Activated CD4-positive, alpha-beta T cell treated with anti-CD3 and anti-CD28 coated beads, Interleukin-2, amount 10 ng/mL, durations not matched to agents 7 days and 5 days (primary cell): ENCODE results near the gene BSX. TPM values are rescaled to one million over a fixed set of nuclear protein-coding genes. Genes with fewer than 3 reads are reported as not detected.
A peak's percentile ranks its signal among the peaks of the same experiment; 100 is the strongest.

Experiments
- CTCF ChIA-PET: fragments of 350-600 bp; sonication (Branson Sonifier 250); formaldehyde crosslinking; loops from one replicate; lab custom pipeline; 2021; ENCODE audit warnings: antibody characterized with exemption; lab: Charles Lee
- POLR2A ChIA-PET: fragments of 350-600 bp; sonication (Branson Sonifier 250); formaldehyde crosslinking; loops from one replicate; lab custom pipeline; 2021; ENCODE audit warnings: antibody characterized with exemption; lab: Charles Lee
- DNase-seq: peaks from one replicate; pipeline ENCODE4 v3.0.0-alpha.2; 2020
- H3K27ac Mint-ChIP-seq: one replicate; pipeline ENCODE4 v1.8.0; 2021; ENCODE audit warnings: mild to moderate bottlenecking, moderate library complexity, mixed read lengths
- H3K27me3 Mint-ChIP-seq: one replicate; pipeline ENCODE4 v1.8.0; 2021; ENCODE audit warnings: mixed read lengths
- H3K36me3 Mint-ChIP-seq: one replicate; pipeline ENCODE4 v1.8.0; 2021; ENCODE audit warnings: low read depth, mixed read lengths
- H3K4me1 Mint-ChIP-seq: one replicate; pipeline ENCODE4 v1.8.0; 2021; ENCODE audit warnings: mixed read lengths
- H3K4me3 Mint-ChIP-seq: one replicate; pipeline ENCODE4 v1.8.0; 2021; ENCODE audit warnings: mild to moderate bottlenecking, moderate library complexity, mixed read lengths
- H3K9me3 Mint-ChIP-seq: one replicate; pipeline ENCODE4 v1.8.0; 2021; ENCODE audit warnings: mixed read lengths
- total RNA-seq, 2 experiments: library from RNA; stranded (reverse); gene quantifications; one replicate each; pipeline ENCODE4 v1.2.3, GENCODE V29; 2021

BSX gene
- total RNA-seq, result not detected

- Mint-ChIP-seq H3K9me3 (peaks cover 2% of the 10 kb centered on the region), H3K27me3 (peaks cover 89% of the 10 kb centered on the region), H3K27ac (no peak within 1 kb of the TSS), H3K4me1 (peaks cover 26% of the 10 kb centered on the region), H3K4me3 (no peak within 1 kb of the TSS), H3K36me3 (peaks cover 2% of the 10 kb centered on the region)
- POLR2A ChIA-PET, result no interaction called here
- CTCF ChIA-PET, result interaction anchor here (1.3 kb wide), 1 partner anchor 76 kb away, joined by 3 read pairs; no protein-coding TSS in a partner anchor
- DNase-seq, result peak; percentile 63
Measured at GRCh38 chr11:122981388-122982264, at the start of gene BSX. Gene BSX (minus strand): TSS chr11:122981834. CDS start chr11:122981671, 163 bp downstream.

DNA sequence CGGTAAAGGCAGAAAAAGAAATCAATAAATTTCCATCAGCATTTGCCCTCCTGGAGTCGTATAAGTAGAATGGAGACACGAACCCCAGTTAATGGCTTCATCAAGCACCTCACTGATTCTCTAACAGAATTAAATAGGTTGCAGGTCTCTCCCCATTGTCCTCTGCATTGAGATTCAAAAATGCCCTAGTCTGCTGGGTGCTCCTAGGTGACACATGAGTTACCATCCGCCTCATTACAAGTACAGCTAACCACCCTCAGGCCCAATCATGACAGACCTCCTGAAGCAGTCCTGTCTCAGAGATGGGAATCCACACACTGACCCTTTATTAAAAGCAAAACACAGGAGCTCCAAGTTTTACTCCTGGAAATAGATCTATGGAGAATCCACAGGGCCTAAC, 48.9 kb upstream of the BSX start:
- Mint-ChIP-seq H3K4me1 (no peaks in the 10 kb centered on the region), H3K36me3 (no peaks in the 10 kb centered on the region), H3K27ac (no peak overlapping the region), H3K9me3 (no peaks in the 10 kb centered on the region), H3K27me3 (no peaks in the 10 kb centered on the region), H3K4me3 (no peak overlapping the region)
- DNase-seq, result no peak
- ChIA-PET POLR2A (no interaction called here), CTCF (interaction anchor here (0.5 to 2.6 kb wide), 4 partner anchors 9 to 163 kb away, joined by 3 to 12 read pairs (median 4); no protein-coding TSS in a partner anchor)

DNA sequence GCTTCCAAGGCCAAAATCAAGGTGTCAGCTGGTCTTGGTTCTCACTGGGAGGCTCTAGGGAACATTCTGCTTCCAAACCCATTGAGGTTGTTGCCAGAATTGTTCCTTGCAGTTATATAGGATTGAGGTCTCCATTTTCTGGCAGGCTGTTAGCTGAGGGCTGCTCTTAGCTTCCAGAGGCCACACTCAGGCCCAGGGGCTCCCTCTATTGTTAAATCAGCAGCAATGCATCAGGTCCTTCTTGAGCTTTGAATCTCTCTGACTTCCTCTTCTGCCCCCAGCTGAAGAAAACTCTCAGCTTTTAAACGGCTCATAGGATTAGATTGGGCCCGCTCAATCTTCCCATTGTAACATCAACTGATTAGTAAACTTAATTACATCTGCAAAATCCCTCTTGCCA, 39.3 kb upstream of the BSX start:
- peaks cover 7% of the 10 kb centered on the region for H3K4me1 Mint-ChIP-seq
- peaks cover 6% of the 10 kb centered on the region for H3K27me3 Mint-ChIP-seq
- H3K27ac Mint-ChIP-seq, result no peak overlapping the region
- ChIA-PET POLR2A (no interaction called here), CTCF (interaction anchor here (0.5 to 2.6 kb wide), 15 partner anchors 9 to 364 kb away, joined by 3 to 9 read pairs (median 3); no protein-coding TSS in a partner anchor)
- peak; percentile 35 for DNase-seq
- H3K4me3 Mint-ChIP-seq, result no peak overlapping the region
- H3K36me3 Mint-ChIP-seq, result no peaks in the 10 kb centered on the region
- no peaks in the 10 kb centered on the region for H3K9me3 Mint-ChIP-seq

DNA sequence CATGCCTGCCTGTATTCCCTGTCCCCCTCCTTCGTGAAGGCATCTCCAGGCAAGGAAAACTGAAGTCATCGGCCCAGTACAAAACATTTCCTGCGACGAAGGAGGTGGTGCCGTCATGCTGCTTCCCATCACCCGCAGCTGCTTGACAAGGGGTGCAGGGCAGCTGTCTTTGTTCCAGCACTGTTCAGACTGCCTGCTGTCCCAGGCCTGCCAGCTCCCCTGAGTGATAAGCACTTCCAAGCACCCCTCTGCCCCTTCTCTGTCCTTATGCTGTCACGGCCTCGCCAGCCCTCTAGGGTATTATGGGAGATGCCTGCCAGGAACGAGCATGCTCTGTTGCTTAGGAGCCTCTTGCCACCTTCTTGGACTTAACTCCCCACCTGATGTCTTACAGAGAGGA, 37.1 kb upstream of the BSX start:
- no peak for DNase-seq
- CTCF ChIA-PET, result no interaction called here
- H3K9me3 Mint-ChIP-seq, result no peaks in the 10 kb centered on the region
- POLR2A ChIA-PET, result no interaction called here
- peaks cover 10% of the 10 kb centered on the region for H3K27me3 Mint-ChIP-seq
- H3K4me3 Mint-ChIP-seq, result no peak overlapping the region
- H3K36me3 Mint-ChIP-seq, result no peaks in the 10 kb centered on the region
- H3K27ac Mint-ChIP-seq, result no peak overlapping the region
- H3K4me1 Mint-ChIP-seq, result peaks cover 7% of the 10 kb centered on the region

DNA sequence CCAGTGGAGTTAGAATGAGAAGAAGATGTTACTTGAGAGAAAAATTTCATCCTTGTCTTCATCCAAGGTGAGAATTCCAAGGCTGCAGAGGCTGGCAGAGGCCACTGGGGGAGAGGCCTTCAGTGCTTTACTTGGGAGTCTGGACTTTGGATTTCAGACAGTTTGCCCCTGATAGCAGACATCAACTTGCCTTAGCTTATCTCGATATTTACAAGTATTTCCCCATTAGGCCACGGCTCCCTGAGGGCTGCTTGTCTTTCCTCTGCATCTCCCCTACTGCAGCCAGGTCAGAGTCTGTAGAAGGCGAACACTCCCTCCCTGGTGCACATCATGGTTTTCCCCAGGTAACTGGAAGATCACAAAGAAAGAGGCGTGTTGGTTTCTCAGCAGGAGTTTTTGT, 29.9 kb upstream of the BSX start:
- CTCF ChIA-PET, result interaction anchor here (1.9 kb wide), 1 partner anchor 10 kb away, joined by 8 read pairs; no protein-coding TSS in a partner anchor
- Mint-ChIP-seq H3K27me3 (peaks cover 7% of the 10 kb centered on the region), H3K4me1 (no peaks in the 10 kb centered on the region), H3K9me3 (no peaks in the 10 kb centered on the region), H3K4me3 (no peak overlapping the region), H3K36me3 (no peaks in the 10 kb centered on the region), H3K27ac (peak overlapping the region; percentile 36)
- no peak for DNase-seq
- POLR2A ChIA-PET, result no interaction called here

DNA sequence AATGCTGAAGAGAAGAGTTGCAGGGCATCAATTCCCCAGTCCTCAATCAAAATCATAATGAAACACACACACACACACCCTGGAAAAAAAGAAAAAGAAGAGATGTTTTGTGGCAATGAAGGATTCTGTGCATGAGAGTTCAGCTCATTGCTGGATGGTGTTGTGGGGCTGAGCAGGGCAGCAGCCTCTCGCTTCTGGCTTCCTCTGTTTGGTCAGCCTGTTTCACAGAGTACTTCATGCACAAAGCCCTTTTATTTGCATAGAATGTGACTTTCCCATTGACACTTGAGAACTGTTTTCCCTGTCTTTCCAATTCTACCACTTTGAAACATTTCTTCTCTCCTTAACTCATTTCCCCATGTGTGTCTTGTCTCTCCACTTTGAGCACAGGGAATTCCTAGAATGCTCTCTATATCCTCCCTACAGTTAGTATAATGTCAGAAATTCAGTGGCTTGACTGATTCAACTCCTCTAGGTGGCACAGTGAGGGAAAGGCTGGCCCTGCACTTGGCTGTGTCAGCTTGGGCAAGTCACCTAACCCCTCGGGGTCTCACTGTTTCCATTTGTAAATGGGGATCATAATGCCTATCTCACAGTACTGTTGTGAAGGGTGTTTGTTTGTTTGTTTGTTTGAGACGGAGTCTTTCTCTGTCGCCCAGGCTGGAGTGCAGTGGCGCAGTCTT, 25.4 kb upstream of the BSX start:
- Mint-ChIP-seq H3K4me3 (no peak overlapping the region), H3K27ac (no peak overlapping the region), H3K9me3 (no peaks in the 10 kb centered on the region), H3K36me3 (no peaks in the 10 kb centered on the region), H3K27me3 (peaks cover 2% of the 10 kb centered on the region), H3K4me1 (no peaks in the 10 kb centered on the region)
- CTCF ChIA-PET, result no interaction called here
- no peak for DNase-seq
- POLR2A ChIA-PET, result no interaction called here

- CTCF ChIA-PET, result interaction anchor here (0.6 kb wide), 1 partner anchor 21 kb away, joined by 3 read pairs; no protein-coding TSS in a partner anchor
- Mint-ChIP-seq H3K36me3 (no peaks in the 10 kb centered on the region), H3K27me3 (peaks cover 22% of the 10 kb centered on the region), H3K4me1 (no peaks in the 10 kb centered on the region), H3K9me3 (no peaks in the 10 kb centered on the region), H3K27ac (no peak overlapping the region), H3K4me3 (no peak overlapping the region)
- POLR2A ChIA-PET, result no interaction called here
- no peak for DNase-seq
Measured at GRCh38 chr11:123000721-123001120, 19.1 kb upstream of the BSX start.

GRCh38 chr11:122998727-122999366, 17.2 kb upstream of the BSX start:
- Mint-ChIP-seq H3K9me3 (no peaks in the 10 kb centered on the region), H3K27me3 (peaks cover 31% of the 10 kb centered on the region), H3K36me3 (no peaks in the 10 kb centered on the region), H3K27ac (no peak overlapping the region), H3K4me1 (no peaks in the 10 kb centered on the region), H3K4me3 (no peak overlapping the region)
- POLR2A ChIA-PET, result no interaction called here
- CTCF ChIA-PET, result no interaction called here
- DNase-seq, result no peak

DNA sequence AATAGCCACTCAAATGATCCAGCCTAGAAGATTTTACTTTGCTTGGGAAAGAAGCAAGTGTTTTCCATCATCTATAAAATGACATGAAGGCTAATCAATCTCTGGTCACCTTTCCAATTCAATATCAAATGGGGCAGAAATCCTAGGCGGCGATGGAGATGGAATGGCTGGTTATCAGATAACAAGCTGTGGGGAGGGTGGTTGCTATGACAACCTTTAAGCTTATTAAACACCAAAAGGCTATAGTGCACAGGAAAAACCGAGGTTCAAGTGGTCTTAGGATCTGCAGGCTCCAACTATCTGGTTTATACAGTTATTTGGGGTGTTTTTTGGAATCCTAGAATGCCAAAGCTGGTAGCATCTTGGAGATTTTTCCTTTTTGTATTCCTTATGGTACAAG, 13.9 kb upstream of the BSX start:
- no peak for DNase-seq
- H3K27ac Mint-ChIP-seq, result no peak overlapping the region
- CTCF ChIA-PET, result no interaction called here
- H3K9me3 Mint-ChIP-seq, result no peaks in the 10 kb centered on the region
- H3K27me3 Mint-ChIP-seq, result peaks cover 32% of the 10 kb centered on the region
- H3K36me3 Mint-ChIP-seq, result no peaks in the 10 kb centered on the region
- no peaks in the 10 kb centered on the region for H3K4me1 Mint-ChIP-seq
- H3K4me3 Mint-ChIP-seq, result no peak overlapping the region
- POLR2A ChIA-PET, result no interaction called here

DNA sequence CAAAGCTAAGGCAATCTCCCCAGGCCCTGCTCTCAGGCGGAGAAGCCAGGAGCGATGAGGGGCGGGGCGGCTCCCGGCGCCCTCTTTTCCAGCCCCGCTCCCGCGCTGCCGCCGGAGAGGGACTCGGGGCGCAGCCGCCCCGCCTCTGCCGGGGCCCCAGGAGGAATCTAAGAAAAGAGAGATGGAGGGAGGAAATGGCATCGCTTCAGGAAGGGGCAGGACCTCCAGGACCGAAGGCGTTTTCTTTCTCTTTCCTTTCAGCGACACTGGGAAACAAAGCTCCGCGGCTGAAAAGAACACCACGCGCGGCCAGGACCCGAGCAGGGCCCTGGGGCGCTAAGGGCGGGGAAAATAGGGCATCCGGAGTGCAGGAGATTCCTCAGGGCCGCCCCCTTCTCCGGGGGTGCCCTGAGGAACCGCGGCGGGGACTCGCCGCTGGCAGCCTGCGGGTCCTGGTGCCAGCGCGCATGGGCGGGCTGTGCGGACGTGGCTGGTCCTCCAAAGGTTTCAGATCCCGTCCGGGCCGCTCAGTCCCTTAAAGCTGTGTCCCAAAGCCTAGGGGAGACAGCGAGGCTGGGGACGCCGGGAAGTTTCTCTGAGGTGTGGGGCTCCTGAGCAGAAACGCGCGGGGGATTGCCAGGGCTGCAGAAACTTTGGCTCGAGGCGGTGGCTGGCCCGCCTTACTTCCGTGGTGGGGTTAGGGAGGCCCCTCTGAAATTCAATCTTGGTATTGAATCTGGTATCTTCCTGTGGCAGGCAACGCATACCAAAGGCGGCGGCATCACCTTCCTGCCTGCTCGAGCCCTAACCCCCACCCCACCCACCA, 2.8 kb upstream of the BSX start:
- H3K27ac Mint-ChIP-seq, result no peak overlapping the region
- peak overlapping the region; percentile 76 for H3K4me3 Mint-ChIP-seq
- H3K27me3 Mint-ChIP-seq, result peaks cover 79% of the 10 kb centered on the region
- H3K36me3 Mint-ChIP-seq, result peaks cover 2% of the 10 kb centered on the region
- ChIA-PET POLR2A (interaction anchor here (0.6 kb wide), 1 partner anchor 26 kb away, joined by 3 read pairs; no protein-coding TSS in a partner anchor), CTCF (interaction anchor here (1.0 kb wide), 1 partner anchor 38 kb away, joined by 3 read pairs; no protein-coding TSS in a partner anchor)
- peaks cover 2% of the 10 kb centered on the region for H3K9me3 Mint-ChIP-seq
- no peak for DNase-seq
- H3K4me1 Mint-ChIP-seq, result peaks cover 16% of the 10 kb centered on the region

DNA sequence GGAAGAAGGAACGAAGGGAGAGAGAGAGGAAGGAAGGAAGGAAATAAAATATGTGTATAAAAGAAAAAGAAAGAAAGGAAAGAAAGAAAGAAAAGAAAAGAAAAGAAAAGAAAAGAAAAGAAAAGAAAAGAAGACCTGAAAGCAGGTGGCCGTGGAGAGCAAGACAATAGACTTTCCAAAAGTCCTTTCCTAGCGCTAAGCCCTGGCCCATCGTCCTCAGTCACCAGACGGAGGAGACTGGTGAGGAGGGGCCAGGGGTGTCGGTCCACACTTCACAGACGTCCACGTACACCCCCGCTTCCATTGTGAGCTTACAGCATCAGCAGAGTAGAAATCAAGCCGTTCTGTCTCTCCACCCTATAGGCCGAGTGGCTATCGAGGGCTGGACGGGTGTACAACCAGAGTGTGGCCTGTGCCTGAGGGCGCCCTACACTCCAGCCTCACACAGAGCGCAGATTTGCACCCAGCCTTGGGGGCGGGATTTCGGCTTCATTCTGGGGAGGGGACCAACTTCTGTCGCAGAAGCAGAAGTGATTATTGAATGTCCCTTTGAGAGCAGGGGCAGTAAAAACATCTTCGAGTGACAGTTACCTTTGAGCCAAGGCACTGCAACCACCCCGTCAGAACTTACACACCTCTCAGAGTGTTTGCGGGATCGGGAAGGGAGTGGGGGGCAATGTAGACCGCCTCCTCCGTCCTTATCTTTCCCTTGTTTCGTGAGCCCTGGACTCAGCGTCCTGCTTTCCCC, 2.0 kb upstream of the BSX start:
- POLR2A ChIA-PET, result no interaction called here
- H3K4me3 Mint-ChIP-seq, result peak overlapping the region; percentile 76
- H3K27me3 Mint-ChIP-seq, result peaks cover 85% of the 10 kb centered on the region
- no peak for DNase-seq
- CTCF ChIA-PET, result no interaction called here
- H3K9me3 Mint-ChIP-seq, result peaks cover 2% of the 10 kb centered on the region
- H3K36me3 Mint-ChIP-seq, result peaks cover 2% of the 10 kb centered on the region
- H3K27ac Mint-ChIP-seq, result no peak overlapping the region
- peaks cover 16% of the 10 kb centered on the region for H3K4me1 Mint-ChIP-seq
